ENCODE data around the gene SLC35D2.
"Not testable (repeated sequence)": the region's sequence is repeated elsewhere in the genome, so short reads cannot be mapped to it uniquely, and the experiment has no call there.

SLC35D2 gene

DNA sequence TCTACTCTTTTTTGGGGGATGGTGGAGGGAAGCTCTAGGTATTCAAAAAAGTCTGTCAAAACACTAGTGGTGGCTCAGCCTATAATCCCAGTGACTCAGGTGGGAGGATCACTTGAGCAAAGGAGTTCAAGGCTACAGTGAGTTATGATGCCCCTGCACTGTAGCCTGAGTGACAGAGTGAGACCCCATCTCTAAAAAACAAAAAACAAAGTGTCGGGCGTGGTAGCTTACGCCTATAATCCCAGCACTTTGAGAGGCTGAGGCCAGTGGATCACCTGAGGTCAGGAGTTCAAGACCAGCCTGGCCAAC lies 15.8 kb upstream of the SLC35D2 start:
- DNase-seq, result no peak

DNA sequence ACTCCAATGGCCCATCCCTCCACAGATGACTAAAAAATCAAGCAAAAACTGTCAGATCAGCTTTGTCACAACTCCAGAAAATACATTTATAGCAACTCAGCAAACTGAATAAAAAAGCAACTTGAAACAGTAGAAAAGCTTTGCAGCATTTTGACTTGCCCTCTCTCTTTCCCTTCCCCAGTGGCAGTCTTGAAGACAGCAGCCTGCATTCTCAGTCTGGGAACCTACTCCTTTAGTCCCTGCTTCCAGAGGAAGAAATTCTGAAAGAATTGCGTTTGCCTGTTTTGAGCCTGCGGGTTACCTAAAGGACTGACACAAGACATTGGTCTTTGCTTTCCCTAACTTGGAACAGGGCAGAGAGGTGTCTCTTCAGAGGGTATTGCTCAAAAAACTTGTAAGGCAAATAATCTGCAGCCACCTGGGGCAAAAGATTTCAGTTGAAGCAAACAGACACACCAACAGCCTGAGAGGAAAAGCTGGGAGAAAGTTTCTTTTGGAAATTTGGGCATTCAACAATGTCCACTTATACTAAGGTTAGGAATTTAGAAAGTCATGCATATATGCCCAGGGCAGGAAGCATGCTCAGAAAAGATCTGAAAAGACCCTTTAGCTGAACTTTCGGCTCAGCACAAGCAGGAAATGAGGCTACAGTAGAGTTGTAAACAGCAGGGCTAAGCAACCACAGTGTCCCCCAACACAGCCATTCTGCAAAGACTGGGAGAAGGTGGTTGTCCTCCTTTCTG lies 15.2 kb upstream of the SLC35D2 start:
- DNase-seq, result no peak

DNA sequence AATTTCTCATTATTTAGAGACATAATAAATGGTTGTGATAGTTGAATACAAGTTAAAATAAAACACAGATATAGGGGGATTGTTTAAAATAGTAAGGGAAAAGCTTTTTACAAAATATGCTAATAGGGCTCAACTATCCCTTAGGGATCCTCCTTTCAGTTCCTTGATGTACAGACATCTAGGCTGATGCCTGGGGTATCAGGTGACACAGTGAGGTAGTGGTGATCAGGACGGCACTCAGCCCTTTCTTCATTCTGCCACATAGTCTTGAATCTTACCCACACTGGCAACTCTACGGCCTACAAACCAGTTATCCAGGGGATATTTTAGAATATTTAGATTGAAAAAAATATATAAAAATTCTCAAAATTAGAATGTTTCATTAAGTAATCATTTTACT lies 12.5 kb upstream of the SLC35D2 start:
- DNase-seq, result no peak

DNA sequence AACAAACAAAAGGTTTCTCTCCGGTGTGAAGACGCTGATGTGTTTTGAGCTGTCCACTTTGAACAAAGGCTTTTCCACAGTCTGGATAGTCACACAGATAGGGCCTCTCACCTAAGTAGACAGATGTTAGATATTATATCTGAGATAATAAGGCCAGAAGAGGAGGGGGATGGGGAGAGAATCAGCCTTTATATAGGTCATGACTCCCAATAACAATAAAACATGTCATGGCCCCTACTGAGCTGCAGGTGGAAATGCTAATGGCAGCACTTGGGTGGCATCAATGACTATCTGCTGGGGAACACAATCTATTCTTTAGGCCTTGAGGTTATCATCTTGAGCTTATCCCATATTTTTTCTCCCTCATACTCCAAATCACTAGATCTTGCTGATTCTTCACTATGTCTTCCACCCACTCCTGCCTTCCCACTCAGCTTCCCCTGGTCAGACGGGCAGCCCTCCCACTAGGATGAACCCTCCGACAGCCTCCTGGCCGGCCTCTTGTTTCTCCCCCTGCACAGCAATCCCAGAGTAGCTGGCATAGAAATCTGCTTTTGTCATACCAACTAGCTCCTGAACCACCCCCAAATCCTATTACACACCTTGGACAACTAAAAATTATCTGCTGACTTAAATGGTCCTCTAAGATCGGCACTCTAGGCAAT lies 11.5 kb upstream of the SLC35D2 start:
- DNase-seq, result no peak

DNA sequence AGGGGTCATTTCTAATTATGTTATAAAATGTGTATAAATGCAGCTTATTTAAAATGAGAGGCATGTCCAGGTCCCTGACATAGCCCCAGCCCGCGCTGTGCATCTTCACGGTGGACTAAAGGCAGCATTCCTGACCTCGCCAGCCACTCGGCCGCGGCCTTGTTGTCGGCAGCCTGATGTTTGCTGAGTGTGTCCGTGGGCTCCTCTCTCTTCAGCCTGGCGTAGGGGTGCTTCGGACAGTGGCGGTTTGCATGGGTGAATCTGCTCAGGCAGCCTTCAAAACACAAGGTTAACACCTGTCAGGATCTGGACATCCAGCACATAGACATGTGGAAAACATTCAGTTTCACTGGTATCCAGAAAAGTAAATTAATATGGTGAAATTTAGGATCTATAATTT lies 8.8 kb upstream of the SLC35D2 start:
- no peak for DNase-seq

DNA sequence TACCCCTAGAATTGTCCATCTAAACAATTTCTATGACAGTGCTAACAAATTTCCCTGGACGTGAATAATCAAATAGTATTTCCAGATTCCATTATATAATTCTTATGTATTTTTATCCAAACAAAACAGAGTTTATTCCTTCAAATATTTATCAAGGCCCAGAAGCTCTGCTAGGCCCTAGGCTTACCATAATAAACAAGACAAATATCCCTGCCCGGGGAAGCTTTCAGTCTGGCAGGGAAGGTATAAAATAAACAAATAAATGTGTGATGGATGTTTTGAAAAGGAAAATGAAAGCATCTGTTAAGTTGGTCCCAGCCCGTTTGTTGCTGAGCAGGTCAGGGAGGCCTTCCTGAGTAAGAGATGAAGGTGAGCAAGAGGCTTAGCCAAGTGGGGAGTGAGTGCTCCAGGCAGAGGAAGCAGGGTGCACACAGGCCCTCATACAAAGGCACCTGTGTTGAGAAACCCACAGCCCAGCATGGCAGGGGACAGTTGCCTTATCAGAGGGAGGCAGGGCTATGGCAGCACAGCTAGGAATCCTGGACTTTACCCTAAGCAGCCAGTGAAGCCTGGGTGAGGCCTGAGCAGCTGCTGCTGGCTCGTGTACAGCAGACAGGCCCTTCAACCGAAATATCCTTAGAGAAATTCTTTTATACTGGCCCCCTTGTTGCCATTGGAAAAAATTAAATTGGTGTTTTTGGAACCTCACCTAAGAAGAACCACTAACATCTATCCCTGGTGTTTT lies 7.7 kb upstream of the SLC35D2 start:
- no peak for DNase-seq

DNA sequence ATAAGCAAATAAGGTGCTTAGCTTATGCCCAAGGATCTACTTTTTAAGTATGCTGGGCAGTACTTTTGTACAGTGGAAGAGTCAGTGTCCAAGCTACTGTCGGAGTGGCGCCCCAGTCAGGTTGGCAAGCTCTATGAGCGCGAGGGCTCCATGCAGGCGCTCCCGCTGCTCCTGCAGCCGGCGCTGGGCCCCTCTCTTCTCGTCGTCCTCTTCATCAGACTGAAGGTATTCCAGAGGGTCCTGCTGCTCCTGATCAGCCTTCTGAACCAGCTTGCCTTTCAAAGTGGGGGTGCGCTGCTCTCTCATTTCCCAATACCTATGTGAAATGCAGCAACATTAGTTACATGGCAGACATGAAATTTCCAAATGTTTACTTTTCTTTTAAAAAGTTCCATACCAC lies 4.6 kb upstream of the SLC35D2 start:
- no peak for DNase-seq

DNA sequence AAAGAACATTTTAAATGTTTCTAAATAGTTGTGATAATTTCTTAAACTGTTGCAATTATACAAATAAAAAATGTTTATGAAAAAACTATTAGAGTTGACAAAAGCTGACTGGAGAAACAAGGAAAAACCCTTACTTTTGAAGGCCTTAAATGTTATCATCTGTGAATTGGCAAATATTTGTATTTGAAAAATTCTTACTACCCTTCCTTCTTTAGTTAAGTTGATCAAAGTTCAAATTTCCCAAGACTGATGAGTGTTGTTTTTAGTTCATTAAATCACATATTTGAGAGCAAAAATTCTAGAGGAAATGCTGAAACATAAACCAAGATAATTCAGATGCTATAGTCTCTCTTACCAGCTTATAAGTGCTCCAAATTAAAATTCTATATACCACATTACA lies 2.6 kb upstream of the SLC35D2 start:
- DNase-seq, result no peak

DNA sequence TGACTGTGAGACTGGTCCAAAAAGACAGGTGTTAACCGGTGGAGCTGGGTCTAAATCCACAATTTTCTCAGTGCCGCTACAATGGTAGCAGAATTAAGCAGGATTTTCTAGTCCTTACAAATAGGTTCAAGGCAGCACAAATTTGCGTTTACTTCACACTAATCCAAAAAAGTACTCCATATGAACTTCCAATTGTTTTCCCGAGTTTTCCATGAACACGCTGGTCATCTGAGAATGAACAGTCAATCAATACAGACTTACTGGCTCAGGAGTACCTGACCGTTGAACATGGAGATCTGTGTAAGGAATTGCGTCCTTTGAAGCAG lies 709 bp downstream of the SLC35D2 start:
- no peak for DNase-seq

DNA sequence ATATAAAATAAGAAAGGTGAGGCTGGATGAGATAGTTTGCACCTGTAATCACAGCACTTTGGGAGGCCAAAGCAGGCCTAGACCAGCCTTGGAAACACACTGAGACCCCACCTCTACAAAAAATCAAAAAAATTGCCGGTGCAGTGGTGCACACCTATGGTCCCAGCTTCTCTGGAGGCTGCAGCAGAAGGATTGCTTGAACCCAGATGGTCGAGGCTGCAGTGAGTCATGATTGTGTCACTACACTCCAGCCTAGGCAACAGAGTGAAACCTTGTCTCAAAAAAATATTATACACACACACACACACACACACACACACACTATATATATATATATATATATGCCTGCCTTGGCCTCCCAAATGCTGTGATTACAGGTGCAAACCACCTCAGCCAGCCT lies 1.3 kb downstream of the SLC35D2 start:
- no peak for DNase-seq

DNA sequence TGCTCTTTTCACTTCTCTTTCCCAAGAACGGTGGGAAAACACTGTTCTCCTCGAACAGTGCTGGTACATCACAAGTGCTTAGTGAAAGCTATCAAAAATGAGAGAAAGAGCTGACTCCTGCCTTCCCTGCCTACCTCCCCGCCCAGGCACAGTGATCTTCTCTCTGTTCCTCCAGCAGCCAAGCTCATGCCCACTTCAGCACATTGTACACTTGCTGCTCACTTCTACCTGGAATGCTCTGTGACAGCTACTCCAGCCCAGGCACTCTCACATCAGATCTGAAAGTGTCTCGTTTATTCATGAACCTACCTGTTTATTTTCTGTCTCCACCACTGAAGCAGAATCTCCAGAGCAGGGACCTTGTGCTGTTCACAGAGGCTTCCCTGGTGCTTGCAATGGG lies 1.8 kb downstream of the SLC35D2 start:
- no peak for DNase-seq

DNA sequence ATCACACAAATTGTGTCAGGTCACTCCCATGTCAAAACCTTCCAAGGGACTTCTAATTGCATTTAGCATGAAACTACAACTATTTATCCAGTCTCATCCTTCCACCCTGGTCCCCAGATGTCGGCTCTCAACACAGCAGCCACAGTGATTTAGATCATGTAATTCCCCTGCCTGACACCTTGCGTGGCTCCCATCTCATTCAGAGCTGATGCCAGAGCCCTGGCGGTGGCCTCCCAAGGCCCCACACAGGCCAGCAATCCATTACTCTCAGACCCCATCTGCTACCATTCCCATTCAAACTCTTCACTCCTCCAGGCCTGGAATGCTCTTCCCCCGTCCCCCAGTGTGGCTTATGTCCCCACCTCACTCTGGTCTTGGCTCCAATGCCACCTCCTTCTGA lies 2.4 kb downstream of the SLC35D2 start:
- no peak for DNase-seq

DNA sequence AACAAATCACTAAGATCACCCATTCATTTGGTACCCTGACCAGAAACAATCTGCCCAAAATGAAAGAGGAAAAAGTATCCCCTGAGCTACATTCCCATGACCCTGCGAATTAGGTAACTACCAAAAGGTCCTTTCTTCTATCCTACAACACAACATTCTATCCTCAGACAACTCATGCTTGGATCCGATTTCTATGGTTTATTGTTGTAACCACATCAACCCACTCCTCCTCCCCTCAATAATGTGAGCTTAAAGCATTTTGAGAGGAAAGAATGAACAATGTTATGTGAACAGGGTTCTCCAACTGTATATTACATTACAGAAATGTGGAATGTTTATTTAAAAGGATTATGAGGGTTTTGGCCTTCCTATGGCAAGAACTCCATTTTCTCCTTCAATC lies 4.0 kb downstream of the SLC35D2 start:
- DNase-seq, result no peak

DNA sequence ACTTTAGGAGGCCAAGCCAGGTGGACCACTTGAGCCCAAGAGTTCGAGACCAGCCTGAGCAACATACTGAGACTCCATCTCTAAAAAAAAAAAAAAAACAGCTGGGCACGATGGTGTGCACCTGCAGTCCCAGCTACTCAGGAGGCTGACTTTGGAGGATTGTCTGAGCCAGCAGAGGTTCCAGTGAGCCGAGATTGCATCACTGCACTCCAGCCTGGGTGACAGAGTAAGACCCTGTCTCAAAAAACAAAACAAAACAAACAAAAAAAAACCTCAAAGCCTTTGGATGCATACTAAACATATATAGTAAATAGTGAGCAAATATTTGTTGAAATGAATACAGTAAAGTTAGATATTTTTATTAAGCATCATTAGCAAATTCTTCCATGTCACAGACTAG lies 5.3 kb downstream of the SLC35D2 start:
- DNase-seq, result no peak

DNA sequence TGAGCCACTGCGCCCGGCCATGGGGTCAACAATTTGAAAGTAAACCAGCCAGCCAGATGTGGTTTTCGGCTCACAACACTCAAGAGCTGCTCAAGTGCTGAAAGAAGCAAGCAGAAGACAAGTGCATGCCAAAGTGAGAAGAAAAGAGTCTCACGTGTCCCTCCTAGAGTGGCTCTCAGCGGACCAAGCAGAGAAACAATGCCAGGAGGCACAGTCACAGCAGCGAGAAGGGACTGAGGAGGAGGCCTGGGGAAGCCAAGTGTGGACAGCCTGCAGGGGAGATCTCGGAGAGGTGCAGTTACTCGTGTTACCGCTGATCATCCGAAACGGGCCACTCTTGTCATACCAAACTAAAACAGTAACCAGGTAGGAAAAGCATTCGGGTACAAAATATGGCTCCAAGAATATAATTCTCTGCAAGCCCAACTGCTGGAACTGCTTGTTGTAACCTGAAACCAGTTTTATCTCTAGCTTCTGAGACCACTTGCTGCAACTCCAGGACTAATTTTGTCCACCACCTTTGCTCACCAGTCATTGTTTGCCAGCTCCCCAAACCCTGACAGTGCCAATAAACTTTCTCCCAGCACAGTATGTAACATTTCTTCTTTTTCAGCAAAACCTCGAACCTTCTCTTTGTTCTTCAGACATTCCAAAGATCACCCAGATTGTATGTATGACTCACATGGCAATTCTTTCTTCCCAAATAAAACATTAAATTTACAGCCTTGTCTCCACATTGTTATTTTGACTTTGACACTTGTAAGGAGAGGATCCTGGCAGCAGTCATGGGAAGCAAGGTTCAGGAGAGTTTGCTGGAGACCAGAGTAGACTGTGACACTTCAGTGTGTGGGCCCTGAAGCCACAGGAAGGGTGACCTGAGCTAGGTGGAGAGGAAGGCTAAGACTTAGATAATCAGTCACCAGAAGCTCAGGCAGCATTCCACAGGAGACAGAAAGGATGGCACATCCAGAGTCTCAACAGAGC lies 6.3 kb downstream of the SLC35D2 start:
- DNase-seq, result peak; percentile 22

DNA sequence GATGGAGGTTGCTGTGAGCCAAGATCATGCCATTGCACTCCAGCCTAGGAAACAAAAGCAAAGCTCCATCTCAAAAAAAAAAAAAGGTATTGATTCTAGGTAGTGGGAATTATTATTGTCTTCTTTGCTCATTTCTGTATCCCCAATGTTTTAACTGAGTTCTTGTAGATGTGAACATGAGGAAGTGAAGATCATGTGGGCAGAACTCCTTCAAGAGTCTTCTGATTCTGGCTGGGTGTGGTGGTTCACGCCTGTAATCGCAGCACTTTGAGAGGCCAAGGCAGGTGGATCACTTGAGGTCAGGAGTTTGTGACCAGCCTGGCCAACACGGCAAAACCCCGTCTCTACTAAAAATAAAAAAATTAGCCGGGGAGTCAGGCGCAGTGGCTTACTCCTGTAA lies 8.0 kb downstream of the SLC35D2 start:
- DNase-seq, result not testable (repeated sequence)

DNA sequence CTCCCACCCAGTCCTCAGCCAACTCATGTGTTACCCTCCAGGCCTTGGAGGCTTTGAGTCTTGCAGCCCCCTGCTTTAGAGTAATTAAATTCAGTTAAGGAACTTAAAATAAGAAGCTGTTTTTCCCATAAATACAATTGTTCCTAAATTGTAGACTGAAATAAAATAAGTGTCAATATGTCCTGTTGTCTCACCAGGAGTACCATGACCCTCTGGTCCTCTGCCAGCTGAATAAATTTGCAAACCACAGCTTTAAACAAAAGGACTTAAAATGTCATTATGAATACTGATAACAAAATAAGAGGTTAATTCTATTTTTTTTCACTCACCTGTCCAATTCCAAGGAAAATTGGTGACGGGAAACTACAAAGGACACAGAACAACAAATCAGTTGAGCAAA lies 15.6 kb downstream of the SLC35D2 start:
- DNase-seq, result no peak

DNA sequence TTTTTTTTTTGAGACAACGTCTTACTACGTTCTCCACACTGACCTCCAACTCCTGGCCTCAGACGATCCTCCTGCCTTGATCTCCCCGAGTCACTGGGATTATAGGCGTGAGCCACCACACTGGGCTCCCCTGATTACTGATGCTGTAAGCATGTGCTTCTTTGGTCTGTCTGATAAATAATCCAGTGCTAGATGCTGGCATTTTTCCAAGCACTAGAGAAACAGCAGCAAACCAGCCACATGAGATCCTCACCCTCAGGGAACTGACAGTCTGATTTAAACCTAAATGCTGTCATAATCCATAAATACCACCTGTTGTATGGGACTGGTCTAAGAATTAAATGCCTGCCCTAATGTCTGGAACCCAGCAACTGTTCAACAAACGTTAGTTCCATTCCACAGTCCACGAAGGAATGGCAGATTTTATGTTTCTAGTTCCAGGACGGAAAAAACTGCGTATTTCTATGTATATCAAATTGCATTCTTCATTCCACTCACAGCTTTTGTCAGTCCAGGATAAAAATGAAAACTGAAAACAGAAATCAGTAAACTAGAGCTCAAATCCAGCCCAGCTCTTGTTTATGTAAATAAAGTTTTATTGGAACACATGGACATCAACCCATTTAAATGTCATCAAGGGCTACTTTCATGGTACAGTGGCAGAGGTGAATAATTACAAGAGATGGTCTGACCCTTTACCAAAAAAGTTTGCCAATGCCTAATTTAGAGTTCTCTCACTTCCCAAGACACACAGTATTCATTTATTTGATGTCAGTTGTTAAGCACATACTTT lies 20.1 kb downstream of the SLC35D2 start:
- DNase-seq, result no peak

DNA sequence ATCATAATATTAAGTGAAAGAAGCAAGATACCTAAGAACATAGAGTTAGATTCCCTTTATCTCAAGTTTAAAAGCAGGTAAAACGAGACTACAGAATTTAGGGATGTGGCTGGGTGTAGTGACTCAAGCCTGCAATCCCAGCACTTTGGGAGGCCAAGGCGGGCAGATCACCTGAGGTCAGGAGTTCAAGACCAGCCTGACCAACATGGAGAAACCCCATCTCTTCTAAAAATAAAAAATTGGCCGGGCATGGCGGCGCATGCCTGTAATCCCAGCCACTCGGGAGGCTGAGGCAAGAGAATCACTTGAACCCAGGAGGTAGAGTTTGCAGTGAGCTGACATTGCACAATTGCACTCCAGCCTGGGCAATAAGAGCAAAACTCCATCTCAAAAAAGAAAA lies 21.4 kb downstream of the SLC35D2 start:
- not testable (repeated sequence) for DNase-seq

DNA sequence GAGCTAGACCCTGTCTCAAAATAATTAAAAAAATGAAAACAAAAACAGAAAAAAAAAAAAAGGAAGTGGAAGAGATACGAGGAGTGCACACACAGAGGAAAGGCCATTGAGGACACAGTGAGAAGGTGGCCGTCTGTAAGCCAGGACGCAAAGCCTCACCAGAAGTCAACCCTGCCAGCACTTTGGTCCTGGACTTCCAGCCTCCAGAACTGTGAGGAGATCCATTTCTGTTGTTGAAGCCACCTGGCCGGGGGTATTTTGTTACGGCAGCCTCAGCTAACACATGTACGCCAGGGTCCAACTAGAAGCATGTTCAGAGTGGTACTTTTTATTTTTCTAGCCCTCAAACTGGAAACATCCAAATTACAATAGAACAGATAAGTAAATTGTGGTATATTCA lies 21.8 kb downstream of the SLC35D2 start:
- DNase-seq, result no peak

DNA sequence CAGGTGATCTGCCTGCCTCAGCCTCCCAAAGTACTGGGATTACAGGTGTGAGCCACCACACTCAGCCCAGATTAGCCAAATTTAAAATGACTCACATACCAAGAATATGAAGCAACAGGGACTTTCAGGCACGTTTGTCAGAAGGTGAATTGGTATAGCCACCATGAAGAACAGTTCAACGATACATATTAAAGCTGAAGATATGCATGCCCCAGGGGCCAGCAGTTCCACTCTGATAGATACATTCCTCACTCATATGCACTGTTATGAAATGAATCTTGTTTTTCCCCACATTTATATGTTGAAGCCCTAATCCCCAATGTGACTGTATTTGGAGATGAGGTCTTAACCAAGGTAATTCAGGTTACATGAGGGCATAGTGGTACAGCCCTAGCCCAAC lies 22.5 kb downstream of the SLC35D2 start:
- DNase-seq, result no peak

DNA sequence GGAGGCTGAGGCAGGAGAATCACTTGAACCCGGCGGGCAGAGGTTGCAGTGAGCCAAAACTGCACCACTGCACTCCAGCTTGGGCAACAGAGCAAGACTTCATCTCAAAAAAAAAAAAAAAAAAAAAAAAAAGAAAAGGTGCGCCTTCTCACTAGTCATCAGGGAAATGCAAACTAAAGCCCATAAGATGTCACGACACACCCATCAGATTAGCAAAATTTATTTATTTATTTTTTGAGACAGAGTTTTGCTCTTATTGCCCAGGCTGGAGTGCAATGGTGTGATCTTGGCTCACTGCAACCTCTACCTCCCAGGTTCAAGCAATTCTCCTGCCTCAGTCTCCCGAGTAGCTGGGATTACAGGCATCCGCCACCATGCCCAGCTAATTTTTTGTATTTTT lies 23.0 kb downstream of the SLC35D2 start:
- DNase-seq, result not testable (repeated sequence)

All from NCI-H2029 treated with DMSO at 0.1 percent for 48 hours (cell line).